GM19455 (cell line): Measurements from ENCODE around the gene DCAF11.

Experiments used
- ATAC-seq: cut with Tn5 transposase; IDR thresholded peaks from one replicate; pipeline ENCODE4 v1.9.1; 2021; ENCODE audit not compliant: unreplicated experiment

DCAF11 gene

DNA sequence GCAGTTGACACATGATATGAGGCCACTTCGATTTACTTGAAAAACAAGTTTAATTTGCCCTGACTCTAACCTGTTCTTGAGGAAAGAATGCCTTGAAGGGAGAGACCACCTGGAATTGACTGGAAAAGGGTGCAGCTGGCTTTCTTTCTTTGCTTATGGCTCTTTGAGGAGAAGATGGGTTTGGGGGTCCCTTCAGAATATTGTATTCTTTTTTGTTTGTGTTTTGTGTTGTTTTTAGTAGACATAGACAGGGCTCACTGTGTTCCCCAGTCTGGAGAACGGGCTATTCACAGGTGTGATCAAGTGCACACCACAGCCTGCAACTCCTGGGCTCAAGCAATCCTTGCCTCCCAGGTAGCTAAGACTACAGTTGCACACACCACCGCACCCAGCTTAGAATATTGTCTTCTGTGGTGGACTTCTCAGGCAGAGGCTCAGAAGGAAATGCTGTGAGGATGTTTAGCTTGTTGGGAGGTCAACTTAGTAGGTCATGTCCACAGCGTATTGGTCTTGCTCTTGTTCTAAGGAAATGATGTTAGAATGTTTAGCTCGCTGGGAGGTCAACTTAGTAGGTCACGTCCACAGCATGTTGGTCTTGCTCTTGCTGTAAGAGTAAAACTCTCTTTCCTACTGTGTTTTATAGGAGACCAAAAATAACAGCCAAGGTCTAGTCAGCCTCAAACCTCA lies 1.7 kb downstream of the DCAF11 start:
- ATAC-seq, result no peak

GRCh38 chr14:24117179-24117578 lies 2.6 kb downstream of the DCAF11 start:
- ATAC-seq, result no peak

- no peak for ATAC-seq
Measured at GRCh38 chr14:24119691-24120090, 5.1 kb downstream of the DCAF11 start.

GRCh38 chr14:24121210-24121609 lies 6.6 kb downstream of the DCAF11 start:
- no peak for ATAC-seq

DNA sequence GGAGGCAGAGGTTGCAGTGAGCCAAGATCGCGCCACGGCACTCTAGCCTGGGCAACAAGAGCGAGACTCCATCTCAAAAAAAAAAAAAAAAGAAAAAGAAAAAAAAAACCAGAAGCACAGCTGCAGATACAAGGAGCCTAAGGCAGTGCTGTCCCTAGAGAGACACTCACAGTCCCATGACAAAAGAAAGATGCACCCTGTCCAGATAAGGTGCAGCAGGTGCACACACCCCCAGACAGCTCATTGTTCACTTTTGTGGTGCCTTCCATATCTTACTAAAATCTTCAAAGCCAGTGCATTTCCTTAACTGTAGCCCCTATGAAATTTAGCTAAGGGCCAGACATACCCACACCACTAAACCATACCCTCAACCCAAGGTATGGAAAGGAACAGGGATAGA lies 7.8 kb downstream of the DCAF11 start:
- ATAC-seq, result no peak

DNA sequence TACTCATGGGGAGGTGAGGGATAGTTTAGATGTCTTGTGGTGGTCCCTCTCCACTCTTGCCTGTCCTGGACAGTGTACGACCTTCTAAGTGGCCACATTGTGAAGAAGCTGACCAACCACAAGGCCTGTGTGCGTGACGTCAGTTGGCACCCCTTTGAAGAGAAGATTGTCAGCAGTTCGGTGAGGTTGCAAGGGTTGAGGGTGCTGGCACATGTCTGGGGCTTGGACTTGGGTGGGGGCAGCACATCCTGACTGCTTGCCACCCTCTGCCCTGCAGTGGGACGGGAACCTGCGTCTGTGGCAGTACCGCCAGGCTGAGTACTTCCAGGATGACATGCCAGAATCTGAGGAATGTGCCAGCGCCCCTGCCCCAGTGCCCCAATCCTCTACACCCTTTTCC lies 8.3 kb downstream of the DCAF11 start:
- no peak for ATAC-seq

GRCh38 chr14:24123424-24124417 lies 9.1 kb downstream of the DCAF11 start:
- no peak for ATAC-seq

DNA sequence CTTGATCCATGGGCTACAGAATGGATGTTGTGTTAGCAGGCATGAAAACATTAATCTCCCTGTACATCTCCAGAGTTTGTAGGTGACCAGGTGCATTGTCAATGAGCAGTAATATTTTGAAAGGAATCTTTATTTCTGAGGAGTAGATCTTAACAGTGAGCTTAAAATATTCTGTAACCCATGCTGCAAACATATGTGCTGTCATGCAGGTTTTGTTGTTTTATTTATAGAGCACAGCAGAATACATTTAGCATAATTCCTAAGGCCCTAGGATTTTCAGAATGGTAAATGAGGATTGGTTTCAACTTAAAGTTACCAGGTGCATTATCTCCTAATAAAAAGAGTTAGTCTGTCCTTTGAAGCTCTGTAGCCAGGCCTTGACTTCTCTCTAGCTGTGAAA lies 12.4 kb downstream of the DCAF11 start:
- ATAC-seq, result no peak

GRCh38 chr14:24127673-24128072 lies 13.1 kb downstream of the DCAF11 start:
- ATAC-seq, result no peak

DNA sequence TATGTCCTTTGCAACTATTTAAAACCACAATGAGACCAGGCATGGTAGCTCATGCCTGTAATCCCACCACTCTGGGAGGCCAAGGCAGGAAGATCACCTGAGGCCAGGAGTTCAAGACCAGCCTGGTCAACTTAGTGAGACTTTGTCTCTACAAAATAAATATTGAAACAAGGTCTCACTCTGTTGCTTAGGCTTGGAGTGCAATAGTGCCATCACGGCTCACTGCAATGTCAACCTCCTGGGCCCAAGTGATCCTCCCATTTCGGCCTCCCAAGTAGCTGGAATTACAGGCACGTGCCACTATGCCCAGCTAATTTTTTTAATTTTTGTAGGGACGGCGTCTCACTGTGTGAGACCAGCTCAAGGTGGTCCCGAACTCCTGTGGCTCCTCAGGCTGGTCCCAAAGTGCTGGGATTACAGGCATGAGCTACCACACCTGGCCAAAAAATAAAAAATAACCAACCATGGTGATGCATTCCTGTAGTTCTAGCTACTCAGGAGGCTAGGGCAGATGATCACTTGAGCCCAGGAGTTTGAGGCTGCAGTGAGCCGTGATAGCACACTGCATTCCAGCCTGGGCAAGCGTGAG lies 14.9 kb downstream of the DCAF11 start:
- ATAC-seq, result no peak

GRCh38 chr14:24130380-24130716 lies 15.8 kb downstream of the DCAF11 start, which contains the start of gene FITM1:
Gene FITM1, plus strand, starts transcription at chr14:24130659. Its CDS starts 905 bp downstream, at chr14:24131564.
- ATAC-seq, result no peak

DNA sequence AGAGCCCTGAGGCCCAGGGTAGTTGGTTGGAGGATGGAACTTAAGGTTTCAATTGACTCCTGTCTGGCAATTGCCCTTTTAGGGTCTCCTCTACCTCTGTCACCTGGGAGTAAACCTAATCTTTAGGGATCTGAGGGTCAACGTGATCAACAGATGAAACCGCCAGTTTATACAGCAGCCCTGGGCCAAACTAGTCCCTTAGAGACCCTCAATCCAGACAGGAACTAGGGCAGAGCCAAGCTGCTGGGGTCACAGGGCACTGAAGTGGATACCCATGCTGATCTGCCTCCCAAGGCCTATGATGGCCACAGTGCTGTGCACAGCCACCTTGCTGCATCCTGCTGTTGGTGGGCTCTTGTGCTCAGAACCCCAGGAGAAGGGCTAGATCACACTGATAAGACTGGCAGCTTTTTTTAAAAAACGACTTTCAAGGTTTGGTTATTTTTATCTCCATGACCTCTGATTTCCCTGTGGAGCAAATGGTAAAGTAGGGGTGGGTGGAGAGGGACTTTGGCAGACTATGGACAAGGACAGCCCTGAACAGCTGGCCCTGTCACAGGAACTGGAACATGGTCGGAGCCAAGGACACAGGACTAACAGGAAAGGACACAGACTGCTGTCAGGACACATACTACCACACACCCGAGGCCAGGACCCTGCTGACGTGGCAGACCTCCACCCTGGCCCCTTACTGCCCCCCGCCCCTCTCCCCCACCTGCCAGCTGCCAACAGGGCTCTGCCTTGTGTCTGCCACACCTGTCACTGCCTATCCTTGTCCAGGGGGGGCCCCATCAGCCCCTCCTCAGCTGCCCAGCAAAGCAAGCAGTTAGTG lies 16.4 kb downstream of the DCAF11 start:
- no peak for ATAC-seq

DNA sequence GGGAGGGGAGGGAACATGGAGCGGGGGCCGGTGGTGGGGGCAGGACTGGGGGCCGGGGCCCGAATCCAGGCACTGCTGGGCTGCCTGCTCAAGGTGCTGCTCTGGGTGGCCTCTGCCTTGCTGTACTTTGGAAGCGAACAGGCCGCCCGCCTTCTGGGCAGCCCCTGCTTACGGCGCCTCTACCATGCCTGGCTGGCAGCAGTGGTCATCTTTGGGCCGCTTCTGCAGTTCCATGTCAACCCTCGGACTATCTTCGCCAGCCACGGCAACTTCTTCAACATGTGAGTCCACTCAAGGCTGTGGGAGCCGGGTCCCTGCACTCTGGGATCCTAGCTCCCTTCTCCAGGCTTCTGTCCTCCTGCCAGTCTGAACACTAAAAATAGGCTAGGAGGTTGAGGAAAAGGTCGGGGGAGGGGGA lies 17.0 kb downstream of the DCAF11 start:
- ATAC-seq, result no peak

GRCh38 chr14:24132061-24132685 lies 17.6 kb downstream of the DCAF11 start:
- ATAC-seq, result no peak

DNA sequence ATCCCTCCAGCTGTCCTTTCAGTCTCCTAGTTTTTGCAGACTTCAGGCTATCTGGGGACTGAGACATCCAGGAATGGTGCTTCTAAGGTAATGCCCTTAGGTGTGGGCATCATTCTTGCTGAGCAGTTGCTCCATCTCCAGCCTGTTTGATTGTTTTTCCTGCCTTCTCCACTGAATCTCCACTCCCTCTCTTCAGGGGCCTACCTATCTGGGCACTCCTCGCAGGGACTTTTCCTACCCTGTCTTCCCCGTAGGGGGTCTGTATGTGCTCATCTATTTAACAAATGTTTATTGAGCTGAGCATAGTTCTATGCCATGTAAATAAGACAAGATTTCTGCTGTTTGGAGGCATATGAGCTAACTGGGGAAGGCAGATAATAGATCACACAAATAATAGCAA lies 18.4 kb downstream of the DCAF11 start:
- no peak for ATAC-seq

DNA sequence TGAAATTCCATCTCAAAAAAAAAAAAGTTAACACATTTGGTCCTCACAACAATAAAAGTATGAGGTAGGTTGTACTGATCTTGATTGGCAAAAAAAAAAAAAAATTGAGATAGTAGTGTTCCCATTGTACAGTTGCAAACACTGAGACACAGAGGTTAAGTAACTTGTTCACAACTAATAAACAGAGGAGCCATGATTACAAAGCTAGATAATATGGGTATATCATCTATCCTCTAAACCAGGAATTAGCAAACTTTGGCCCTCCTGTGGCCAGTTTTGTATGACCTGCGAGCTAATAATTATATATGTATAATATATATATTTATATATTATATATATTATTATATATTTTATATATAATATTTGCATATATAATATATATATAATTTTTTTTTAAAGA lies 19.2 kb downstream of the DCAF11 start:
- ATAC-seq, result no peak

DNA sequence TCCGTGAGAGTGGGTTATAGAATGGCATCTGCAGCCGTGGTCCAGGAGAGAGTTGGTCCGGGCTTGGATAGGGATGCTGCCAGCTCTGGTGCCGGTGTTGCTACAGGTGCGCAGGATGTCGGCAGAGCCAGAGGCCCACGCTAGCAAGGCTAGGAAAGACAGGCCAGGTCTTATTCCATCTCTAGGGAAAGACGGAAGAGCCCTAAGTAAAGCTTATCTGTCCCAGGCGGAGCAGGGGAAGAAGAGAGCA lies 20.9 kb downstream of the DCAF11 start:
- ATAC-seq, result peak; percentile 10

DNA sequence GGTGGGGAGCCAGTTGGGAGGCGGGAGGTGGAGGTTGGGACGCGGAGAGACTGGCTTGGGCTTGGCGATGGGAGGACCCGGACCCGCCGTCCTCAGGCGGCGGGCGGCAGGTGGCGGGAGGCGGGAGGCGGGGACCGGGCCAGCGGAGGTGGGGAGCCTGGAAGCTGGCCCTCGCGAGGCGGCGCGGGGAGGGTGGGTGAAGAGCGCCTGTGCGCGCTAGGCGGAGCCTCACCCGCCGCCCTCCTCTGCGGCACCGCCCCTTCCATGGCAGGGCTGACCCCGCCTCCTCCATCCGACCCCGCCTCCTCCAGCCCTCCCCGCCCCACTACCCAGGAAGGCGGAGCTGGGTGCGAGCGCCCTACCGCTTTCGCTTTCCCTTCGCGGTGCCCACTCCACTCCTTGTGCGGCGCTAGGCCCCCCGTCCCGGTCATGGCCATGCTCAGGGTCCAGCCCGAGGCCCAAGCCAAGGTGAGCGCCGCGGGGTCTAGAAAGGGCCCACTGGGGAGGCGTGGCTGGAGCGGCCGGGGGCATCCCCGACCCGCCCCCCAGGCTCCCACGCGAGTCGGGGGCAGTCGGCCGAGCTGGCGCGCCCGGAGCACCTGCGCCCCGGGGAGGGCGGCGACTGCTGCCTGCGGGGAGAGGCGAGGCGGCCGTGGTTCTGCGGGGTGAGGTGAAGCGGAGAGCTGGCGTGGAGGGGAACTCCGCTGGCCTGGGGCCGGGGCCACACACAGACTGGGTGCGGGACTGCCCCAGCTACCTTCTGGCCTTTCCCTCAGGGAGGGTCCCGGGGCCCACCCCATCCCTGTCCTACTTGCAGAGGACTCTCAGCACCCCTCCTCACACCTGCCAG lies 21.5 kb downstream of the DCAF11 start, which contains the start of gene PSME1:
Gene PSME1 (plus strand): TSS at position 361 of the 850 bp plus-strand sequence. CDS start 69 bp downstream, at position 430.
- ATAC-seq, result peak; percentile 76

DNA sequence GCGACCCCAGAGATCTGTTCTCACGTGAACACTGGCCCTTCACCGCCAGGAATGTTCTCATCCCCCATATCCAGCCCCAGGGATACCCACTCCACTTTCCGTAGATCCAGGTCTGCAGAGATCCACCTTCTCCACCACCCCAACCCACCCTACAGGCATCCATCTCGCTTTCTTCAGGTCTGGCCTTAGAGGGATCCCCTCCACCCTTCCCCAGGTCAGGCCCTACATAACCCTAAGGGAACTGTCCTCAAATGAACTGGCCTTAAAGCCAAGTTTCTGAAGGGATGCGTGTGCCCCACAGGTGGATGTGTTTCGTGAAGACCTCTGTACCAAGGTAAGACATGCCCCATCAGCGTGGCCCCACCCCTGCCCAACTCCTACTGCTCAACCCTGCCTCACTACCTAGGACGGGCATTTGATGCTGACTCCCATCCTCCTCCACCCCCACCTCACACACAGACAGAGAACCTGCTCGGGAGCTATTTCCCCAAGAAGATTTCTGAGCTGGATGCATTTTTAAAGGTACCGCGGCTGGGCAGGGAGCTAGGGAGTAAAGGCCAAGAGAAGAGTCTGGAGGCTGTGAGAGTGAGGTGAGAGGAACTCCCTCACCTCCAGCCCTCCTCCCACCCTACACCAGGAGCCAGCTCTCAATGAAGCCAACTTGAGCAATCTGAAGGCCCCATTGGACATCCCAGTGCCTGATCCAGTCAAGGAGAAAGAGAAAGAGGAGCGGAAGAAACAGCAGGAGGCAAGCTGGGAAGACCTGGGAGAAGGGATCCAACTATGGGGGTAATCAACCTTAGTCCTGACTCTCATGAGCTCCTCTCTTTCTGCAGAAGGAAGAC lies 22.3 kb downstream of the DCAF11 start:
- no peak for ATAC-seq
